HepG2 (cell line): ENCODE data around the gene SLC22A23. TPM values are rescaled to one million over a fixed set of nuclear protein-coding genes. Genes with fewer than 3 reads are reported as not detected.
A peak's percentile ranks its signal among the peaks of the same experiment; 100 is the strongest.

Source experiments
- BATF2 ChIP-seq: sonication (generic); formaldehyde crosslinking; IDR thresholded peaks from 2 replicates; pipeline ENCODE4 v1.8.0; 2022; ENCODE audit warnings: mild to moderate bottlenecking, missing genetic modification reagents, moderate library complexity
- CHD4 ChIP-seq: fragments of 200-600 bp; sonication (generic); IDR thresholded peaks from 2 replicates; pipeline ENCODE4 v1.7.0; 2017; ENCODE audit warnings: mild to moderate bottlenecking, low read length, borderline replicate concordance
- FOSL1 ChIP-seq: sonication (generic); formaldehyde crosslinking; IDR thresholded peaks from 2 replicates; pipeline ENCODE4 v1.9.0; 2021; ENCODE audit warnings: missing genetic modification reagents, borderline replicate concordance
- FOXK1 ChIP-seq: sonication (generic); formaldehyde crosslinking; IDR thresholded peaks from 2 replicates; pipeline ENCODE4 v1.4.0; 2020; ENCODE audit warnings: low read depth, missing genetic modification reagents, borderline replicate concordance
- HIVEP1 ChIP-seq: sonication (generic); formaldehyde crosslinking; IDR thresholded peaks from 2 replicates; pipeline ENCODE4 v1.4.0; 2020; ENCODE audit warnings: mild to moderate bottlenecking, missing genetic modification reagents
- HOXA9 ChIP-seq: sonication (generic); formaldehyde crosslinking; IDR thresholded peaks from 2 replicates; pipeline ENCODE4 v1.8.1; 2022; ENCODE audit warnings: missing genetic modification reagents, mild to moderate bottlenecking, moderate library complexity, borderline replicate concordance
- IRX3 ChIP-seq: sonication (generic); formaldehyde crosslinking; IDR thresholded peaks from 2 replicates; pipeline ENCODE4 v1.8.1; 2023; ENCODE audit warnings: mild to moderate bottlenecking, low read depth, missing genetic modification reagents, borderline replicate concordance
- KMT2B ChIP-seq: IDR thresholded peaks from 2 replicates; pipeline ENCODE4 v1.6.1; 2016; ENCODE audit warnings: missing genetic modification reagents, missing compliant biosample characterization
- MTA1 ChIP-seq: sonication (generic); formaldehyde crosslinking; IDR thresholded peaks from 2 replicates; pipeline ENCODE4 v1.4.0; 2020; ENCODE audit warnings: missing genetic modification reagents, mild to moderate bottlenecking, borderline replicate concordance
- NFE2L2 ChIP-seq: fragments of 150-350 bp; IDR thresholded peaks from 2 replicates; pipeline ENCODE4 v1.6.1; 2014; ENCODE audit warnings: low read length
- NR2F1 ChIP-seq, 2 experiments: fragments of 450-650 bp in 1 of 2; formaldehyde crosslinking in 1 of 2; IDR thresholded peaks; 2 replicates each; pipeline versions ENCODE4 v1.5.0 to v1.6.1; 2016 to 2020; ENCODE audit warnings: mild to moderate bottlenecking in 1 of 2, missing compliant biosample characterization in 1 of 2, missing genetic modification reagents in 1 of 2, moderate library complexity in 1 of 2
- POGZ ChIP-seq: sonication (generic); formaldehyde crosslinking; IDR thresholded peaks from 2 replicates; pipeline ENCODE4 v1.4.0; 2020; ENCODE audit warnings: mild to moderate bottlenecking, missing genetic modification reagents
- RORA ChIP-seq: sonication (generic); formaldehyde crosslinking; IDR thresholded peaks from 2 replicates; pipeline ENCODE4 v1.5.0; 2020; ENCODE audit warnings: mild to moderate bottlenecking, missing genetic modification reagents, moderate library complexity
- SMAD3 ChIP-seq: sonication (generic); formaldehyde crosslinking; IDR thresholded peaks from 2 replicates; pipeline ENCODE4 v1.4.0; 2020; ENCODE audit warnings: missing genetic modification reagents
- USF2 ChIP-seq, 2 experiments: sonication (generic) in 1 of 2; formaldehyde crosslinking in 1 of 2; IDR thresholded peaks; 2 replicates each; pipeline versions ENCODE4 v1.5.1 to v1.6.1; 2011 to 2020; ENCODE audit warnings: borderline replicate concordance in 1 of 2, low read depth in 1 of 2, low read length in 1 of 2, mild to moderate bottlenecking in 1 of 2, missing genetic modification reagents in 1 of 2, moderate library complexity in 1 of 2
- ZNF235 ChIP-seq: sonication (generic); formaldehyde crosslinking; IDR thresholded peaks from 2 replicates; pipeline ENCODE4 v1.8.1; 2023; ENCODE audit warnings: mild to moderate bottlenecking, missing genetic modification reagents, borderline replicate concordance
- ZNF292 ChIP-seq: sonication (generic); formaldehyde crosslinking; IDR thresholded peaks from 2 replicates; pipeline ENCODE4 v1.8.1; 2022; ENCODE audit warnings: mild to moderate bottlenecking, low read depth, missing genetic modification reagents, borderline replicate concordance
- ZNF589 ChIP-seq: sonication (generic); formaldehyde crosslinking; conservative IDR thresholded peaks from 2 replicates; pipeline ENCODE4 v1.8.0; 2022; ENCODE audit warnings: mild to moderate bottlenecking, moderate library complexity, missing genetic modification reagents
- ZNF598 ChIP-seq: sonication (generic); formaldehyde crosslinking; IDR thresholded peaks from 2 replicates; pipeline ENCODE4 v1.5.1; 2020; ENCODE audit warnings: mild to moderate bottlenecking, missing genetic modification reagents, borderline replicate concordance
- ZNF629 ChIP-seq: sonication (generic); formaldehyde crosslinking; conservative IDR thresholded peaks from 2 replicates; pipeline ENCODE4 v1.5.0; 2020; ENCODE audit warnings: missing genetic modification reagents
- ZNF639 ChIP-seq: conservative IDR thresholded peaks from 2 replicates; pipeline ENCODE4 v1.6.1; 2018; ENCODE audit warnings: missing genetic modification reagents
- ZNF713 ChIP-seq: sonication (generic); formaldehyde crosslinking; IDR thresholded peaks from 2 replicates; pipeline ENCODE4 v1.4.0; 2020; ENCODE audit warnings: mild to moderate bottlenecking, missing genetic modification reagents
- ZNF770 ChIP-seq: sonication (generic); formaldehyde crosslinking; IDR thresholded peaks from 2 replicates; pipeline ENCODE4 v1.5.0; 2020; ENCODE audit warnings: mild to moderate bottlenecking, missing genetic modification reagents
- polyA plus RNA-seq, 8 experiments: library from polyadenylated mRNA; depleted of rRNA in 3 of 8; stranded (reverse) in 7 of 8; unstranded in 1 of 8; fragments of >200 nt; fragmentation: Illumina TruSeq in 4 of 8; extraction: Trizol in 4 of 8; gene quantifications; 2 replicates each; pipeline versions ENCODE4 v1.2.1 to v1.2.3, GENCODE V29; 2011 to 2016; ENCODE audit warnings: low read depth in 4 of 8, missing spikeins in 1 of 8, mixed read lengths in 1 of 8; ENCODE audit not compliant: insufficient read depth in 1 of 8
- total RNA-seq, 5 experiments: library from RNA; depleted of rRNA; stranded (reverse); fragments of >200 nt; fragmentation: Illumina TruSeq; extraction: Trizol; gene quantifications; 2 replicates each; pipeline ENCODE4 v1.2.3, GENCODE V29; 2016; ENCODE audit warnings: low read depth in 1 of 5

SLC22A23 gene
- total and polyA plus RNA-seq, 2 of the 13 experiments (the other 11 are each of a cell fraction or from before 2014, with no cell fraction given), result 11.8 to 17.5 TPM

GRCh38 chr6:3411967-3412778 is 44.7 kb downstream of the SLC22A23 start (continued):
- TF ChIP-seq USF2 (IDR thresholded peaks at IDR 0.05; ENCODE audit: low read depth, low read length) (no peak), USF2 (CRISPR knock-in tag; IDR thresholded peaks at IDR 0.05; ENCODE audit: borderline replicate concordance) (no peak), BATF2 (CRISPR knock-in tag) (no peak), FOXK1 (peak; percentile 67; the same call in 1 of the 2 replicates), ZNF292 (CRISPR knock-in tag) (peak; percentile 12; the same call in 1 of the 2 replicates), RORA (CRISPR knock-in tag) (no peak), SMAD3 (CRISPR knock-in tag) (no peak), POGZ (CRISPR knock-in tag) (peak; percentile 56; the same call in 1 of the 2 replicates), ZNF235 (CRISPR knock-in tag) (no peak), ZNF770 (CRISPR knock-in tag) (no peak), CHD4 (peak; percentile 91), HOXA9 (CRISPR knock-in tag) (no peak), ZNF713 (CRISPR knock-in tag) (no peak), NFE2L2 (no peak), IRX3 (CRISPR knock-in tag) (no peak), NR2F1 (CRISPR knock-in tag; IDR thresholded peaks at IDR 0.05) (peak; percentile 45 to 69; a peak in 3 of 4 replicates), MTA1 (CRISPR knock-in tag) (no peak), FOSL1 (no peak), ZNF629 (peak; percentile 97), KMT2B (CRISPR knock-in tag) (0 out of 2 replicates have a peak, but pooled peaks have one; percentile 50), ZNF589 (CRISPR knock-in tag) (no peak), ZNF639 (CRISPR knock-in tag) (no peak), HIVEP1 (CRISPR knock-in tag) (no peak), ZNF598 (CRISPR knock-in tag) (no peak)
